ENCODE data around the gene GHR.
A peak's percentile ranks its signal among the peaks of the same experiment; 100 is the strongest.

GHR gene

GRCh38 chr5:42423285-42424165 is at the start of gene GHR:
Gene GHR, plus strand, starts transcription at chr5:42423439. Its CDS starts 142,436 bp downstream, at chr5:42565875.
- DNase-seq (ENCODE audit: low read depth): no peak
- H3K4me3 ChIP-seq (ENCODE audit: low read depth, low read length): no peak within 1 kb of the TSS
- peak; percentile 41 for TF ChIP-seq CTCF (IDR thresholded peaks at IDR 0.05; ENCODE audit: low read depth, low read length, missing control alignments)

- no peak for TF ChIP-seq CTCF (IDR thresholded peaks at IDR 0.05; ENCODE audit: low read depth, low read length, missing control alignments)
- no peak for DNase-seq (ENCODE audit: low read depth)
- H3K4me3 ChIP-seq (ENCODE audit: low read depth, low read length): no peak overlapping the region
Observed at GRCh38 chr5:42374679-42375273, 48.5 kb upstream of the GHR start.

- no peak overlapping the region for H3K4me3 ChIP-seq (ENCODE audit: low read depth, low read length)
- DNase-seq (ENCODE audit: low read depth): no peak
- TF ChIP-seq CTCF (IDR thresholded peaks at IDR 0.05; ENCODE audit: low read depth, low read length, missing control alignments): no peak
Observed at GRCh38 chr5:42377496-42377895, 45.7 kb upstream of the GHR start.

- no peak for DNase-seq (ENCODE audit: low read depth)
- TF ChIP-seq CTCF (IDR thresholded peaks at IDR 0.05; ENCODE audit: low read depth, low read length, missing control alignments): no peak
- H3K4me3 ChIP-seq (ENCODE audit: low read depth, low read length): no peak overlapping the region
Observed at GRCh38 chr5:42381973-42382372, 41.3 kb upstream of the GHR start.

GRCh38 chr5:42387563-42387962 is 35.7 kb upstream of the GHR start:
- H3K4me3 ChIP-seq (ENCODE audit: low read depth, low read length): no peak overlapping the region
- DNase-seq (ENCODE audit: low read depth): no peak
- TF ChIP-seq CTCF (IDR thresholded peaks at IDR 0.05; ENCODE audit: low read depth, low read length, missing control alignments): no peak

GRCh38 chr5:42390115-42390514 is 33.1 kb upstream of the GHR start:
- DNase-seq (ENCODE audit: low read depth): no peak
- TF ChIP-seq CTCF (IDR thresholded peaks at IDR 0.05; ENCODE audit: low read depth, low read length, missing control alignments): no peak
- H3K4me3 ChIP-seq (ENCODE audit: low read depth, low read length): no peak overlapping the region
